DOHH2 (cell line): ENCODE measurements around the gene MMP14.

Experiments used
- EZH2phosphoT487 ChIP-seq: fragments of 200-600 bp; sonication (generic); IDR thresholded peaks from 2 replicates; pipeline ENCODE4 v1.6.1; 2017; ENCODE audit warnings: borderline replicate concordance, mild to moderate bottlenecking, antibody characterized with exemption, low read length, moderate library complexity, mixed read lengths
- TF ChIP-seq, protein P1 (sequence below): fragments of 200-600 bp; sonication (generic); IDR thresholded peaks from one replicate; pipeline ENCODE4 v1.5.1; 2014; ENCODE audit warnings: antibody characterized with exemption, mild to moderate bottlenecking, low read depth, low read length; ENCODE audit not compliant: poor library complexity, severe bottlenecking

DNA sequence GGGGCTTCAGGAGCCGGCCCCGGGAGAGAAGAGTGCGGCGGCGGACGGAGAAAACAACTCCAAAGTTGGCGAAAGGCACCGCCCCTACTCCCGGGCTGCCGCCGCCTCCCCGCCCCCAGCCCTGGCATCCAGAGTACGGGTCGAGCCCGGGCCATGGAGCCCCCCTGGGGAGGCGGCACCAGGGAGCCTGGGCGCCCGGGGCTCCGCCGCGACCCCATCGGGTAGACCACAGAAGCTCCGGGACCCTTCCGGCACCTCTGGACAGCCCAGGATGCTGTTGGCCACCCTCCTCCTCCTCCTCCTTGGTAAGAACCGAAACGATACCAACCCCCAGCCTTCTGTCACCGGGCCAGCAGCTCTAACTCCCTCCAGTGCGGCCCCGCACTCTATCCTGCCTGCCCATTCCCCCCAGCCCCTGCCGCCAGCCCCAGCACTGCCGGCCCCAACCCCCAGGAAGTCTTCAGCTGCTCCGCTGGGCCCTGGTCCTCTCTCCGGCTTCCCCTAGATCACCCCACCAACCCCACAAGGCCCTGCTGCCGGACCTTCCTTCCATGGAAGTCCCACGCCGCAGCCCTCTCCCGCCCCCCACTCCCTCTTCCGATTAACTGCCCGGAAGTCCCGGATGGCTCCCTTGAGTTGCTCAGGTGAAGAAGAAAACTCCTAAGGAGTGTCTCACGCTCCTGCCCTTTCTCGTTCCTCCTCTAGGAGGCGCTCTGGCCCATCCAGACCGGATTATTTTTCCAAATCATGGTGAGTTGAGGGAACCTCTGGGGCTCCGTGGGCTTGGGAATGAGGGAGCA lies 35.8 kb downstream of the MMP14 start:
- TF ChIP-seq, protein P1, sequence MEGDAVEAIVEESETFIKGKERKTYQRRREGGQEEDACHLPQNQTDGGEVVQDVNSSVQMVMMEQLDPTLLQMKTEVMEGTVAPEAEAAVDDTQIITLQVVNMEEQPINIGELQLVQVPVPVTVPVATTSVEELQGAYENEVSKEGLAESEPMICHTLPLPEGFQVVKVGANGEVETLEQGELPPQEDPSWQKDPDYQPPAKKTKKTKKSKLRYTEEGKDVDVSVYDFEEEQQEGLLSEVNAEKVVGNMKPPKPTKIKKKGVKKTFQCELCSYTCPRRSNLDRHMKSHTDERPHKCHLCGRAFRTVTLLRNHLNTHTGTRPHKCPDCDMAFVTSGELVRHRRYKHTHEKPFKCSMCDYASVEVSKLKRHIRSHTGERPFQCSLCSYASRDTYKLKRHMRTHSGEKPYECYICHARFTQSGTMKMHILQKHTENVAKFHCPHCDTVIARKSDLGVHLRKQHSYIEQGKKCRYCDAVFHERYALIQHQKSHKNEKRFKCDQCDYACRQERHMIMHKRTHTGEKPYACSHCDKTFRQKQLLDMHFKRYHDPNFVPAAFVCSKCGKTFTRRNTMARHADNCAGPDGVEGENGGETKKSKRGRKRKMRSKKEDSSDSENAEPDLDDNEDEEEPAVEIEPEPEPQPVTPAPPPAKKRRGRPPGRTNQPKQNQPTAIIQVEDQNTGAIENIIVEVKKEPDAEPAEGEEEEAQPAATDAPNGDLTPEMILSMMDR = peak; percentile 97
- TF ChIP-seq EZH2phosphoT487 = no peak
